Coronary artery (tissue), 2 donors: Measurements from ENCODE around the gene GPR137.
"Not testable (repeated sequence)": the region's sequence is repeated elsewhere in the genome, so short reads cannot be mapped to it uniquely, and the experiment has no call there.

ENCODE experiments used
- DNase-seq: peaks from one replicate; pipeline ENCODE4 v3.0.0-alpha.2; 2017; ENCODE audit warnings: low spot score
- H3K27ac ChIP-seq, 2 donors: fragments of 200-600 bp; sonication (generic); one replicate each; pipeline ENCODE4 v1.5.1; 2016 to 2019
- H3K4me3 ChIP-seq: fragments of 200-600 bp; sonication (generic); 2 replicates; pipeline ENCODE4 v1.5.1; 2016; ENCODE audit warnings: mild to moderate bottlenecking, moderate library complexity
- CTCF ChIP-seq: fragments of 200-600 bp; sonication (generic); IDR thresholded peaks from one replicate; pipeline ENCODE4 v1.5.1; 2019; ENCODE audit warnings: antibody characterized with exemption

GPR137 gene

GRCh38 chr11:64321533-64321932 is 35.9 kb downstream of the GPR137 start:
- Histone ChIP-seq H3K27ac (no peak overlapping the region), H3K4me3 (no peak overlapping the region)
- no peak for TF ChIP-seq CTCF
- no peak for DNase-seq

- no peak overlapping the region for H3K4me3 ChIP-seq
- no peak for DNase-seq
- no peak overlapping the region for H3K27ac ChIP-seq
- TF ChIP-seq CTCF, result no peak
Observed at GRCh38 chr11:64322925-64323260, 37.2 kb downstream of the GPR137 start.

- H3K27ac ChIP-seq, result no peak overlapping the region
- no peak overlapping the region for H3K4me3 ChIP-seq
- DNase-seq, result no peak
- TF ChIP-seq CTCF, result no peak
Observed at GRCh38 chr11:64323373-64323772, 37.7 kb downstream of the GPR137 start.

- H3K27ac ChIP-seq, H3K4me3 ChIP-seq, DNase-seq: not testable (repeated sequence)
Observed at GRCh38 chr11:64323984-64324383, 38.3 kb downstream of the GPR137 start.

- DNase-seq, result no peak
- TF ChIP-seq CTCF, result no peak
- no peak overlapping the region for H3K27ac ChIP-seq
- H3K4me3 ChIP-seq, result no peak overlapping the region
Observed at GRCh38 chr11:64324692-64325469, 39.2 kb downstream of the GPR137 start.

- no peak overlapping the region for H3K4me3 ChIP-seq
- no peak overlapping the region for H3K27ac ChIP-seq
- TF ChIP-seq CTCF, result no peak
- no peak for DNase-seq
Observed at GRCh38 chr11:64327375-64327774, 41.7 kb downstream of the GPR137 start.

- TF ChIP-seq CTCF, result no peak
- Histone ChIP-seq H3K27ac (no peak overlapping the region), H3K4me3 (no peak overlapping the region)
- no peak for DNase-seq
Observed at GRCh38 chr11:64327993-64328392, 42.3 kb downstream of the GPR137 start.
